GM12873 (cell line): Measurements from ENCODE around the gene SRL.

Experiments used
- TF ChIP-seq, protein P1 (sequence below): IDR thresholded peaks from 2 replicates; pipeline ENCODE4 v1.5.1; 2012; ENCODE audit warnings: low read depth, mild to moderate bottlenecking, moderate library complexity, low read length, control low read depth; ENCODE audit not compliant: insufficient read depth; ENCODE audit errors: missing control alignments

SRL gene

DNA sequence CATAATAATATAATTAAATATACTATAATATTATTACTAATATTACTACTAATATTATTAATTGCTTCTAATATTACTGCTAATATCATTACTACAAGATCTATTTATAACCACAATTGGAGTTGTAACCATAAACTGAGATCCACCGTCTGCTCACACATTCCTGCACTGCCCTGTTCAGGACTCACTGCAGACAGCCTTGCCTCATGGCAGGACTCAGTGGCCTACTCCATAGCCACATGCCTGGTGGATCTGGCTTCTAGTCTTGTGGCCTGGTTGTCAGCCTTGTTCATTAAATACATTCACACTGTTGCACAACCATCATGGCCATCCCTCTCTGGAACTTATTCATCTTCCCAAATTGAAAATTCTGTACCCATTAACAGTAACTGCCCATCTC is 48.0 kb downstream of the SRL start:
- TF ChIP-seq, protein P1, sequence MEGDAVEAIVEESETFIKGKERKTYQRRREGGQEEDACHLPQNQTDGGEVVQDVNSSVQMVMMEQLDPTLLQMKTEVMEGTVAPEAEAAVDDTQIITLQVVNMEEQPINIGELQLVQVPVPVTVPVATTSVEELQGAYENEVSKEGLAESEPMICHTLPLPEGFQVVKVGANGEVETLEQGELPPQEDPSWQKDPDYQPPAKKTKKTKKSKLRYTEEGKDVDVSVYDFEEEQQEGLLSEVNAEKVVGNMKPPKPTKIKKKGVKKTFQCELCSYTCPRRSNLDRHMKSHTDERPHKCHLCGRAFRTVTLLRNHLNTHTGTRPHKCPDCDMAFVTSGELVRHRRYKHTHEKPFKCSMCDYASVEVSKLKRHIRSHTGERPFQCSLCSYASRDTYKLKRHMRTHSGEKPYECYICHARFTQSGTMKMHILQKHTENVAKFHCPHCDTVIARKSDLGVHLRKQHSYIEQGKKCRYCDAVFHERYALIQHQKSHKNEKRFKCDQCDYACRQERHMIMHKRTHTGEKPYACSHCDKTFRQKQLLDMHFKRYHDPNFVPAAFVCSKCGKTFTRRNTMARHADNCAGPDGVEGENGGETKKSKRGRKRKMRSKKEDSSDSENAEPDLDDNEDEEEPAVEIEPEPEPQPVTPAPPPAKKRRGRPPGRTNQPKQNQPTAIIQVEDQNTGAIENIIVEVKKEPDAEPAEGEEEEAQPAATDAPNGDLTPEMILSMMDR, result no peak

DNA sequence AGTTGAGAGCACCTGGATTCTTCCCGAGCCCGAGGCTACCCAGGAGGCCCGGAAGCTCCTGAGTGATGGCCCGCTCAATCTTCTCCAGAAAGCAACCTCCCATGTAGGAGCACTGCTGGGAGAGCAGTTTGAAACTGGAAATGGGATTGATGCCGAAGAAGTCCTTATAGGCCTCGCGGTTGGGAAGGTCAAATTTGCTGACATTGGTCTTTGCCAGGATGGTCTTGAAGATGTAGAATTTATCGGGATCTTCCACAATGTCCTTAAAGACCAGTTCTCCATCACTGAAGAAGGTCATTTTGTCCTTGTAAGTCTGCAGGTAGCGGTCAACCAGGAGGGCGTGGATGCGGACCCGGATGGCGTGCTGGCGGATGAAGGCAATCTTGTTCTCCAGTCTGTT is 49.7 kb downstream of the SRL start:
- TF ChIP-seq, protein P1, result no peak

DNA sequence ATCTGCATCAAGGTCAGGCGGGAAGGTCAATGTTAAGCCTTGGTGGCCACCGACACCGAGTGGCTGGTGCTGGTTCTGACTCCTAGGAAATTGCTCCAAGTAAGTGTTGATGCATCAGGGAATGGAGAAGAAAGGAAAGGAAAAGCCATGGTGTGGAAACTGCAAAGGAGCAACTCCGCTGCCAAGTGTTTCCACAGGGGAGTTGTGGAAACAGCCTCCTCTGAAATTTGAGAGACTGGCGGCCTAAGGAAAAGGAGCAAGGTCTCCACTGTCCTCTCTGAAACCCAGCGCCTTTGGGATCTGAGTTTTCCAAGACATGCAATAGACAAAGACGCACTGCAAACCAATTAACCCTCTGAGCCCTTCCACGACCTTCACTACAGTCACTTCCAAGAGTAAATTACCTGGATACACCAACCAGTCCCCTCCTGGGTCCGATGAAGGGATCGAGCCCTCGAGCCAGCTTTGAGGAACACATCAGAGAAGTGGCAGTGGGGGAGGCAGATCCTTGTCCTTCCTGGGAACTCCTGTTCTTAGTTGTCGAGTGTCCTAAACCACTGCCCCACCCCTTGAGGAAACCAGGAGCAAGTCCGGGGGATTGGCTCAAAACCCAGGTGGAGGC is 51.1 kb downstream of the SRL start:
- TF ChIP-seq, protein P1, result no peak

DNA sequence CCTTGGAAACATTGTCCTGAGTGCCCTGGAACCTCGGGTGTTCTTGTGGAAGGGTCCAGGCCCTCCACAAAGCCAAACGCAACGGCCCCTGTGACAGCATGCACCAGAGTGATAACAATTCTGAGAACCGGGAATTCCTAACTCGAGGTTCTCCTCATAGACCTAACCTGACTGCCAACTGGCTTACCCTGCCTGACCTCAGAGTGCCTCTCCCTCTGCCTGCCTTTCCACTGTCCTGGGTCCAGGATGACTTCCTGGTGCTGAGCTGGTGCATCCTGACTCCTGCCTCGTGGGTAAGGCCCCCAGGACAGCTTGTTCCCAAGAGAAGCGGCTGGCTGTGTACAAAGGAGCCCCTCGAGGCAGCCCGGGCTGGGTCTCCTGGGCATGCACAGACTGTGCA is 51.8 kb downstream of the SRL start:
- TF ChIP-seq, protein P1, result no peak

DNA sequence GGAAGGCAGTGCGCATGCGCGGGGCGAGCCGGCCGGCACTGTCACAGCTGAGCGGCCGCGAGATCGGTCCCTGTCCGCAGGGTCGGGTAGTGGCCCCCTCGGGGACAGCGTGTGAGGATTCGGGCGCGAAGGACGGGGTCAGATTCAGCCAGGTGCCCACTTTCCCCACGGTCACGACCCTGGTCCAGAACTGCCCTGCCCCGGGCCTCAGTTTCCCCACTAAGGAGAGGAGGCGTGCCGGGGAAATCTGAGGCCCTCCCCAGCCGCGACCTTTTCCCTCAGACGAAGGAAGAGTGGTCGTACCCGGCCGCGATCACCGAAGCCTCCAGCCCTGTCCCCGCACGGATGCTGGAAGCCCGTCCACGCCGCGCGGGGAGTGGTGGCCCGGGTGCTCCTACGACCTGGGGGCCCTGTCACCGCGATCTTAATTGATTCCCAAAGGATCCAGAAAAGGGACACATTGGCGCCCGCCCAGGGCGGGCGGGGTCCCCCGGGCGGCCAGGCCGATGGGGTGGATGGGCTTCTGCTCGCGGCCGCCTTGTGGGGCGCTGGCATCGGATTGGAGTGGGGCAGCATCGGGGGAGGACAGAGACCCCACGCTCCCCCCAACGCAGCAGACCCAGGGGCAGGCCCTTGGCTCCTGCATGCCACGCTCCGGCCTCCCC is 57.7 kb downstream of the SRL start:
- TF ChIP-seq, protein P1, result no peak

DNA sequence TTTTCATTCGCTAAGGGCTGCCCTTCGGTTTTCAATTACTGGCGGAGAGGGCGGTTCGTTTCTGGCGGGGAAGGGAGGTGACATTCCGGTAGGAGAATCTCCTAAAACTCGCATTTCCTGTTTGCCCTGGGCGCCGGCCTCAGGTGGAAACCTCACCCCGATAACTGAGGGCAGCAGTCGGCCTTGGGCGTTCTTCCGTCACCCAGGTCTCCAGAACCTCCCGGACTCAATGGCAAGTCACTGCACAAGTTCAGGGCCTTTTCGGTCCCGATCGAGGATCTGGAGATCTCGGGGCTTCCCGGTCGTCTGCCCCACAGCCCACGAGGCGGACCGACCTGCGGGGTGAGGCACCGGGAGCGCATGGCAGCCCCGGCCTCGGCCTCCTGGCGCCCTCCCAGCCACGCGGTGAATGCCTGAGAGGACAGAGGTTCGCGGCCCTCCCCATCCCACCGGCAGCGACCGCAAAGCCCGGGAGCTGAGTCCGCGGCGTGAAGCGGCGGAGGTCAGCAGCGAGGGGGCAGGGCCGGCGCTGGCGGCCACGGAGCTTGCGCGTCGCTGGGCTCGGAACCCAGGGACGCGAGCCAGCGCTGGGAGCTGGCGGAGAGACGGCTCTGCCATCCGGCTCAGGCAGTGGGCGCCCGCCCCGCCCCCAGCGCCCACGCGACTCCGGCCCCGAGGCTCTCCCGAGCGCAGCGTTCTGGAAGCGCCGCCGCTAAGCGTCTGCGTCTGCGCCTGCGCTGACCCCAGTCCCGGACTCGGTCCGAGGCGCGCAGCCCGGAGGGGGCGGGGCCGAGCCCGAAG is 58.4 kb downstream of the SRL start:
- TF ChIP-seq, protein P1, result no peak

DNA sequence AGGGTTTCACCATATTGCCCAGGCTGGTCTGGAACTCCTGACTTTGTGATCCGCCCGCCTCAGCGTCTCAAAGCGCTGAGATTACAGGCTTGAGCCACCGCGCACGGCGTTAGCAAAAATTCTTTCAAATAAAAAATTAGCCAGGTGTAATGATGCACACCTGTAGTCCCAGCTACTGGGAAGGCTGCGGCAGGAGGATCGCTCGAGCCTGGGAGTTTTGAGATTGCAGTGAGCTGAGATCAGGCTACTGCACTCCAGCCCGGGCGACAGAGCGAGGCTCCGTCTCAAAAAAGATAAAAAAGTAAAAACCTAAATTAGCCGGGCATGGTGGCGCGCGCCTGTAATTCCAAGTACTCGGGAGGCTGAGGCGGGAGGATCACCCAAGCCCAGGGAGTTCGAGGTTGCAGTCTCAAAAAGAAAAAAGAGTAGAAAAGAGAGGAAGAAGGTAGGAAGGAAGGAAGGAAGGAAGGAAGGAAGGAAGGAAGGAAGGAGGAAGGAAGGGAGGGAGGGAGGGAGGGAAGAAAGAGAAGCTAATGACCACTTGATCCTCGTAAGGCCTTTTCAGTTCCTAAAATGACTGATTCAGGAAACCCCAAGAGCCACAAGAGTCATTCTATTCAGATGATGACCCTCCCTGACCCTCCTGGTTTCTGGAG is 59.2 kb downstream of the SRL start:
- TF ChIP-seq, protein P1, result no peak
